Heart left ventricle (tissue), 16 donors: ENCODE results near the gene GABRD. TPM values are rescaled to one million over a fixed set of nuclear protein-coding genes. Genes with fewer than 3 reads are reported as not detected.
A peak's percentile ranks its signal among the peaks of the same experiment; 100 is the strongest.
"Not testable (repeated sequence)": the region's sequence is repeated elsewhere in the genome, so short reads cannot be mapped to it uniquely, and the experiment has no call there.

ENCODE experiments used
- ATAC-seq, 4 donors: fragments of 200-7000 bp; cut with Tn5 transposase; one replicate each; pipeline ENCODE4 v1.9.1; 2020 to 2022; ENCODE audit warnings: moderate library complexity in 4 of 4, mild to moderate bottlenecking in 3 of 4, moderate number of reproducible peaks in 1 of 4
- DNase-seq, 5 donors: peaks; one replicate each; pipeline ENCODE4 v3.0.0-alpha.2; 2020
- H3K27ac ChIP-seq, 12 donors: fragments of 200-600 bp; sonication (generic) in 4 of 12; one replicate each; pipeline versions ENCODE4 v1.5.0 to v1.8.0; 2016 to 2022; ENCODE audit warnings: mild to moderate bottlenecking in 2 of 12
- H3K27me3 ChIP-seq, 9 donors: fragments of 200-600 bp; sonication (generic) in 2 of 9; one replicate each; pipeline versions ENCODE4 v1.5.1 to v1.8.0; 2016 to 2022; ENCODE audit warnings: mild to moderate bottlenecking in 3 of 9
- H3K36me3 ChIP-seq, 9 donors: fragments of 200-600 bp; sonication (generic) in 2 of 9; one replicate each; pipeline versions ENCODE4 v1.5.0 to v1.8.0; 2018 to 2022; ENCODE audit warnings: mild to moderate bottlenecking in 2 of 9
- H3K4me1 ChIP-seq, 12 donors: fragments of 200-600 bp; sonication (generic) in 4 of 12; one replicate each; pipeline versions ENCODE4 v1.5.0 to v1.8.0; 2016 to 2022; ENCODE audit warnings: mild to moderate bottlenecking in 3 of 12
- H3K4me3 ChIP-seq, 12 donors: fragments of 200-600 bp; sonication (generic) in 4 of 12; one replicate each; pipeline versions ENCODE4 v1.5.0 to v1.8.0; 2017 to 2022; ENCODE audit warnings: mild to moderate bottlenecking in 9 of 12, moderate library complexity in 4 of 12
- H3K9me3 ChIP-seq, 12 donors: fragments of 200-600 bp; sonication (generic) in 4 of 12; one replicate each; pipeline versions ENCODE4 v1.5.0 to v1.8.0; 2016 to 2022; ENCODE audit warnings: mild to moderate bottlenecking in 1 of 12
- POLR2A ChIP-seq, 2 donors: fragments of 450-650 bp; IDR thresholded peaks; one replicate each; pipeline ENCODE4 v1.6.1; 2017; ENCODE audit warnings: antibody characterized with exemption in 2 of 2, mild to moderate bottlenecking in 2 of 2, moderate library complexity in 2 of 2
- WGBS, 4 donors: extraction: QIAGEN DNeasy Blood & Tissue Kit in 2 of 4; methylation state at CpG; one replicate each; pipeline versions ENCODE4 v1.1.5 to v1.1.7; 2013 to 2018; 5-methylcytosine and 5-hydroxymethylcytosine counted together
- intact Hi-C, 10 donors: fragments of 100-400 bp; cut with DNase I; formaldehyde crosslinking; loops; one replicate each; pipeline versions ENCODE4 v1.11.1 to v1.14.2; 2022
- polyA plus RNA-seq, 2 donors: library from polyadenylated mRNA; stranded (reverse); fragments of 200-250 nt; gene quantifications; one replicate each; pipeline ENCODE4 v1.2.3, GENCODE V29; 2013
- total RNA-seq, 9 donors: library from RNA; depleted of rRNA in 2 of 9; stranded (reverse); fragments of >200 nt in 2 of 9; fragmentation: NEBNext Ultra II Directional in 3 of 9; extraction: Animal tissue kit (Norgen Biotek cat#: 25700) in 3 of 9; gene quantifications; one replicate each; pipeline versions ENCODE4 v1.1.0 to v1.2.4, GENCODE V29; 2016 to 2023
- TF ChIP-seq, protein P1 (sequence below), 12 donors: fragments of 200-600 bp; sonication (generic) in 4 of 12; IDR thresholded peaks; one replicate each; pipeline versions ENCODE4 v1.5.0 to v1.8.0; 2018 to 2022; ENCODE audit warnings: antibody characterized with exemption in 12 of 12, mild to moderate bottlenecking in 5 of 12
- donor health status: ischemic (EF 13 %, LVEDD 7.1; RV severe dilation, severe dysfunction).
- donor health status: healthy with polysubstance abuse.
- donor health status: DM: no; HTN: yes; CAD: no.
- donor health status: DM: no; HTN: no; CAD: no.
- donor health status: ischemic (EF 25% LVEDD 6.9; RV normal size, moderate dysfunction).
- donor health status: ischemic (EF 25% LVEDD 5.7; RV mildly dilated, moderate dysfunction).
- donor health status: healthy.
- donor health status: DM: yes; HTN: yes; CAD: no.
- donor health status: ischemic (EF 35%, LVEDD 5.7; RV mildly dilated, moderate dysfunction).
- donor health status: nonischemic (EF 11% LVEDD 7.7; RV severe dilation, severe dysfunction).
- donor health status: DM: yes; HTN: yes; CAD: no.
- donor health status: PGD.
- donor health status: ischemic (EF 29% LVEDD 5.4; RV normal size, mild dysfunction).
- donor health status: nonischemic (EF 23%, LVEDD 6.1; RV moderate dilation, normal function).

The GABRD gene
- total and polyA plus RNA-seq, 11 donors: 0.21 to 1.1 (median 0.65) TPM; not detected in 2

DNA sequence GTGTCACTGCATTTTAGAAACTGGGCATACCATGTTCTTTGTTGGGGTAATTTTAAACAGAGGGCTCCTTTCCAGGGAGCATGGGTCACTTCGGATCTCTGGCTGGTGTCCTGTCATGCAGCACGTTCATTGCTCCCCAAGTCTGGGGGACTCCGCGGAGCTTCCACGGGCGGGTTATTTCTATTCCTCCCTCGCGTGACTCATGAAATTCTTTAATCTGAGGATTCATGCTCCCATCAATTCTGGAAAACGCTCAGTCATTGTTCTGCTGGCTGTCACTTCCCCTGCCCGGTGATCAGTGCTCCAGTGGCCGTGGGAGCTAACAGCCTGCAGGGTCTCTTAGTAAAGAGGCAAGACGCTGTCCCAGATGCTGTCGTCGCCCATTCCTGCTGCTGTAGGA is 43.6 kb upstream of the GABRD start:
- intact Hi-C loops: no loop called here
- Histone ChIP-seq H3K27me3 (peaks cover 0 to 29% (median 4%) of the 10 kb centered on the region in 9 donors), H3K36me3 (no peaks in the 10 kb centered on the region), H3K9me3 (no peaks in the 10 kb centered on the region), H3K4me3 (no peak overlapping the region), H3K4me1 (no peaks in the 10 kb centered on the region), H3K27ac (no peak overlapping the region)
- 66 to 74% (median 71%) methylated on average over 14 of the region's 14 CpGs for WGBS, 4 donors
- TF ChIP-seq POLR2A (IDR thresholded peaks at IDR 0.05): no peak
- TF ChIP-seq, protein P1, sequence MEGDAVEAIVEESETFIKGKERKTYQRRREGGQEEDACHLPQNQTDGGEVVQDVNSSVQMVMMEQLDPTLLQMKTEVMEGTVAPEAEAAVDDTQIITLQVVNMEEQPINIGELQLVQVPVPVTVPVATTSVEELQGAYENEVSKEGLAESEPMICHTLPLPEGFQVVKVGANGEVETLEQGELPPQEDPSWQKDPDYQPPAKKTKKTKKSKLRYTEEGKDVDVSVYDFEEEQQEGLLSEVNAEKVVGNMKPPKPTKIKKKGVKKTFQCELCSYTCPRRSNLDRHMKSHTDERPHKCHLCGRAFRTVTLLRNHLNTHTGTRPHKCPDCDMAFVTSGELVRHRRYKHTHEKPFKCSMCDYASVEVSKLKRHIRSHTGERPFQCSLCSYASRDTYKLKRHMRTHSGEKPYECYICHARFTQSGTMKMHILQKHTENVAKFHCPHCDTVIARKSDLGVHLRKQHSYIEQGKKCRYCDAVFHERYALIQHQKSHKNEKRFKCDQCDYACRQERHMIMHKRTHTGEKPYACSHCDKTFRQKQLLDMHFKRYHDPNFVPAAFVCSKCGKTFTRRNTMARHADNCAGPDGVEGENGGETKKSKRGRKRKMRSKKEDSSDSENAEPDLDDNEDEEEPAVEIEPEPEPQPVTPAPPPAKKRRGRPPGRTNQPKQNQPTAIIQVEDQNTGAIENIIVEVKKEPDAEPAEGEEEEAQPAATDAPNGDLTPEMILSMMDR (IDR thresholded peaks at IDR 0.05): no peak
- no peak for ATAC-seq
- peak in 2 of 5 donors; percentile 4 to 40 for DNase-seq

DNA sequence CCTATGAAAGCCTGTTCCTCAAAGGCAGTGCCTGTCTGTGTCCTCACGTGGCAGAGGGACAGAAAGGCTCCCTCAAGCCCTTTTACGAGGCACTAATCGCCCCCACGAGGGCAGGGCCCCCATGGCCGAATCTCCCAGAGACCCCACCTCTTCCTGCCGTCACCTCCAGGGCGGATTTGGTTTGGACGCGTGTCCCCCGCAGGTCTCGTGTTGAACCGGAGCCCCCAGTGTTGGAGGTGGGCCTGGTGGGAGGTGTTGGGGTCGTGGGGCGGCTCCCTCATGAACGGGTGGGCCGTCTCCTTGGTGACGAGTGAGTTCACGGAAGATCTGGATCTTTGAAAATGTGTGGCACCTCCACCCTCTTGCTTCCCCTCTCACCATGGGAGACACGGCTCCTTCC is 43.1 kb upstream of the GABRD start:
- TF ChIP-seq POLR2A (IDR thresholded peaks at IDR 0.05): no peak
- TF ChIP-seq, protein P1 (IDR thresholded peaks at IDR 0.05): no peak
- peak in 1 of 5 donors; percentile 2 for DNase-seq

DNA sequence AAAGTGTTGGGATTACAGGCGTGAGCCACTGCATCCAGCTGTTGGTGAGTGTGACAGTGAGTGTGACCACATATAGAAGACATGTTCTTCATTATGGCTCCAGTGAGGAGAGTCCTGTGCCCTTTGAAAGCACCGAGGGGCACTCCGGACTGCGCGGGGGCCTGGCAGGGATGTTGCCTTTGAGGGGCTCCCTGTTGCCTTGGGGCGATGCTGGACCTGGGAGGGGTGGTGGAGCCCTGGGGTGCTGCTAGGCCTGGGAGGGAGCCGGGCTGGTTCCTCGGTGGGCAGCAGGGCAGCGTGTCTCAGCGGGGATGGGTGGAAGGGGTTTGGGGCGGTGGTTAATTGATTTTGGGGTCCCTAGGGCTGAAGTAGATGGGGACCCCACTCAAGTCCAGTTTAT is 41.0 kb upstream of the GABRD start:
- no peak for ATAC-seq
- intact Hi-C loops: no loop called here
- WGBS, 4 donors: 65 to 90% (median 81%) methylated on average over 10 to 11 of the region's 11 CpGs

More for the DNA sequence above, 43.1 kb upstream of the GABRD start:
- no peak overlapping the region for H3K4me3 ChIP-seq
- H3K9me3 ChIP-seq: no peaks in the 10 kb centered on the region
- no peak overlapping the region for H3K27ac ChIP-seq
- no peaks in the 10 kb centered on the region for H3K4me1 ChIP-seq
- 80 to 90% (median 82%) methylated on average over 19 of the region's 19 CpGs for WGBS, 4 donors
- H3K36me3 ChIP-seq: no peaks in the 10 kb centered on the region
- no peak for ATAC-seq
- peaks cover 0 to 29% (median 4%) of the 10 kb centered on the region in 9 donors for H3K27me3 ChIP-seq
- intact Hi-C loops: no loop called here

DNA sequence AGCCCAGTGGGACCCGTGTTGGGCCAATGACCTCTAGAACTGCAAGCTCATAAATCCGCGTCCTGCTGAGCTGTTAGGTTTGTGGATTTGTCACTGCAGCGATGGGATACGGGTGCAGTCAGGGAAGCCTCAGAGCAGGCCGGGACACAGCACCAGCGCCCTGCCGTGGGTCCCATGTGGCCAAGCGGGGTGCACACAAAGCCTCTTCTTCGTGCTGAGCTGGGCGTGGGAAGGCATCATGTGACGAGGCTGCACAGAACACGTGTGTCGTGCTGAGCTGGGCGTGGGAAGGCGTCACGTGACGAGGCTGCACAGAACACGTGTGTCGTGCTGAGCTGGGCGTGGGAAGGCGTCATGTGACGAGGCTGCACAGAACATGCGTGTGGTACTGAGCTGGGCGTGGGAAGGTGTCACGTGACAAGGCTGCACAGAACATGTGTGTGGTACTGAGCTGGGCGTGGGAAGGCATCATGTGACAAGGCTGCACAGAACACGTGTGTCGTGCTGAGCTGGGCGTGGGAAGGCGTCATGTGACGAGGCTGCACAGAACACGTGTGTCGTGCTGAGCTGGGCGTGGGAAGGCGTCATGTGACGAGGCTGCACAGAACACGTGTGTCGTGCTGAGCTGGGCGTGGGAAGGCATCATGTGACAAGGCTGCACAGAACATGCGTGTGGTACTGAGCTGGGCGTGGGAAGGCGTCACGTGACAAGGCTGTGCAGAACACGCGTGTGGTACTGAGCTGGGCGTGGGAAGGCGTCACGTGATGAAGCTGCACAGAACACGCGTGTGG is 40.3 kb upstream of the GABRD start:
- H3K9me3 ChIP-seq, ATAC-seq, H3K4me1 ChIP-seq, H3K36me3 ChIP-seq, H3K27ac ChIP-seq, H3K4me3 ChIP-seq, intact Hi-C loops: not testable (repeated sequence)
- DNase-seq: peak in 1 of 5 donors; percentile 1
- peaks cover 0 to 17% (median 4%) of the 10 kb centered on the region in 9 donors for H3K27me3 ChIP-seq
- 91 to 95% (median 94%) methylated on average over 44 to 51 of the region's 51 CpGs for WGBS, 4 donors

More for the DNA sequence above, 41.0 kb upstream of the GABRD start:
- H3K27me3 ChIP-seq: peaks cover 0 to 17% (median 4%) of the 10 kb centered on the region in 9 donors
- no peak overlapping the region for H3K4me3 ChIP-seq
- no peaks in the 10 kb centered on the region for H3K36me3 ChIP-seq
- no peaks in the 10 kb centered on the region for H3K9me3 ChIP-seq
- DNase-seq: peak in 1 of 5 donors; percentile 13
- H3K27ac ChIP-seq: no peak overlapping the region
- H3K4me1 ChIP-seq: no peaks in the 10 kb centered on the region
- TF ChIP-seq POLR2A (IDR thresholded peaks at IDR 0.05): no peak
- TF ChIP-seq, protein P1 (IDR thresholded peaks at IDR 0.05): no peak
